NB4 (cell line): ENCODE data around the gene TNFAIP8.
"Not testable (repeated sequence)": the region's sequence is repeated elsewhere in the genome, so short reads cannot be mapped to it uniquely, and the experiment has no call there.

Experiments
- DNase-seq: peaks from one replicate; pipeline ENCODE4 v3.0.0; 2010; ENCODE audit warnings: low read depth
- H3K4me3 ChIP-seq: one replicate; pipeline ENCODE4 v1.5.1; 2011; ENCODE audit warnings: mild to moderate bottlenecking, low read depth, low read length, moderate library complexity
- MYC ChIP-seq: IDR thresholded peaks from 2 replicates; pipeline ENCODE4 v1.6.1; 2011; ENCODE audit warnings: low read depth, low read length
- POLR2A ChIP-seq: IDR thresholded peaks from 2 replicates; pipeline ENCODE4 v1.6.1; 2011; ENCODE audit warnings: mild to moderate bottlenecking; ENCODE audit not compliant: insufficient read length; ENCODE audit errors: extremely low read depth
- TF ChIP-seq, protein P1 (sequence below): IDR thresholded peaks from 2 replicates; pipeline ENCODE4 v1.6.1; 2011; ENCODE audit warnings: low read depth, low read length
- TF ChIP-seq, protein P2 (sequence below): IDR thresholded peaks from one replicate; pipeline ENCODE4 v1.5.1; 2012; ENCODE audit warnings: low read depth, low read length

The TNFAIP8 gene

GRCh38 chr5:119412279-119413227 is 56.7 kb downstream of the TNFAIP8 start:
- DNase-seq = no peak
- peak; percentile 2; the same call in 1 of the 2 replicates for TF ChIP-seq MYC
- TF ChIP-seq, protein P1, sequence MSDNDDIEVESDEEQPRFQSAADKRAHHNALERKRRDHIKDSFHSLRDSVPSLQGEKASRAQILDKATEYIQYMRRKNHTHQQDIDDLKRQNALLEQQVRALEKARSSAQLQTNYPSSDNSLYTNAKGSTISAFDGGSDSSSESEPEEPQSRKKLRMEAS = no peak
- H3K4me3 ChIP-seq = no peak overlapping the region

GRCh38 chr5:119414124-119414734 is 58.4 kb downstream of the TNFAIP8 start:
- peak; percentile 75 for DNase-seq
- H3K4me3 ChIP-seq = not testable (repeated sequence)

DNA sequence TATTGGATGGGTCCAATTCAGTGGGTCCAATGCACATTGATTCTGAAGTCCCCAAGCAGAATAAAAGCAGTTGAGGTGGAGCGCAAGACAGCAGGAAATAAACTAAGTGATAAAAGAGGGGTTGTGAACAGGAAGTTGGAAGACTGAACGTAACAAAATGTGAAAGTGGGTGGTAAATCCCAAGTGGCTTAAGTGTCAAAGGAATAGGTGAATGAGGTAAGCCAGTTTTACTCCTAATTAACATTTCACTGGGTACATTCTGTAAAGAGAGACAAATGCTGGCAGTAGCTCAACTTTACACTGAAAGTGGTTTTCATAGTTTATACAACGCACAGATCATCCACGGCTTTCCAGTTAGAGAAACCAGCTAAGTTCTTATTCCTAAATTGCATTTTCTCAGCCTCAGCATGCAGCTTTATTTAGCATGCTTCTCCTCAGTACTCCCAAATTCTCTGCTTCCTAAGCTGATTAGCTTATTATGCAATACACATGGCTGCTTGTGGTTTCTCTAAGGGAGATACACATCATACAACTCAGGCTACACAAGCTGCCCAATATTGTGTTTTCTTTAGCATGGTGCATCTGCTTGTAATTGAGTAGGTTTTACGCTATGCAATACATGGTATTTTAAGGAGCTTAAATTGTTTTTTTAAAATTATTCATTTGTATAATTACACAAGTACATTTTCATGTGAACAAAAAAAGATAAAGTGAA is 62.2 kb downstream of the TNFAIP8 start:
- peak; percentile 74 for TF ChIP-seq POLR2A
- peak; percentile 61 for TF ChIP-seq MYC
- TF ChIP-seq, protein P2, sequence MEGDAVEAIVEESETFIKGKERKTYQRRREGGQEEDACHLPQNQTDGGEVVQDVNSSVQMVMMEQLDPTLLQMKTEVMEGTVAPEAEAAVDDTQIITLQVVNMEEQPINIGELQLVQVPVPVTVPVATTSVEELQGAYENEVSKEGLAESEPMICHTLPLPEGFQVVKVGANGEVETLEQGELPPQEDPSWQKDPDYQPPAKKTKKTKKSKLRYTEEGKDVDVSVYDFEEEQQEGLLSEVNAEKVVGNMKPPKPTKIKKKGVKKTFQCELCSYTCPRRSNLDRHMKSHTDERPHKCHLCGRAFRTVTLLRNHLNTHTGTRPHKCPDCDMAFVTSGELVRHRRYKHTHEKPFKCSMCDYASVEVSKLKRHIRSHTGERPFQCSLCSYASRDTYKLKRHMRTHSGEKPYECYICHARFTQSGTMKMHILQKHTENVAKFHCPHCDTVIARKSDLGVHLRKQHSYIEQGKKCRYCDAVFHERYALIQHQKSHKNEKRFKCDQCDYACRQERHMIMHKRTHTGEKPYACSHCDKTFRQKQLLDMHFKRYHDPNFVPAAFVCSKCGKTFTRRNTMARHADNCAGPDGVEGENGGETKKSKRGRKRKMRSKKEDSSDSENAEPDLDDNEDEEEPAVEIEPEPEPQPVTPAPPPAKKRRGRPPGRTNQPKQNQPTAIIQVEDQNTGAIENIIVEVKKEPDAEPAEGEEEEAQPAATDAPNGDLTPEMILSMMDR = no peak
- TF ChIP-seq, protein P1 = peak; percentile 39
- DNase-seq = peak; percentile 72
- H3K4me3 ChIP-seq = no peak overlapping the region

GRCh38 chr5:119418606-119419100 is 62.8 kb downstream of the TNFAIP8 start:
- H3K4me3 ChIP-seq = no peak overlapping the region
- TF ChIP-seq, protein P1 = no peak
- no peak for TF ChIP-seq MYC
- TF ChIP-seq, protein P2 = no peak
- TF ChIP-seq POLR2A = no peak
- DNase-seq = peak; percentile 44

DNA sequence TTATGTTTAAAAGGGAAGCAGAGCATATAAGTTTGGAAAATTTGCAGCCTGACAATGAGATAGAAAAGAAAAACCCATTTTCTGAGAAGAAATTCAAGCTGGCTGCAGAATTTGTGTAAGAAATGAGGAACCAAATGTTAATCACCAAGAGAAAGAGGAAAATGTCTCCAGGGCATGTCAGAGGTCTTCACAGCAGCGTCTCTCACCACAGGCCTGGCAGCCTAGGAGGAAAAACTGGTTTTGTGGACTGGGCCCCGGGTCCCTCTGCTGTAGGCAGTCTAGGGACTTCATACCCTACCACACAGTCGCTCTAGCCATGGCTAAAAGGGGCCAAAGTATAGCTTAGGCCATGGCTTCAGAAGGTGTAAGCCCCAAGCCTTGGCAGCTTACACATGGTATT is 64.3 kb downstream of the TNFAIP8 start:
- TF ChIP-seq POLR2A (no peak), MYC (no peak)
- TF ChIP-seq, protein P1 = no peak
- TF ChIP-seq, protein P2 = no peak
- H3K4me3 ChIP-seq = no peak overlapping the region
- peak; percentile 74 for DNase-seq

GRCh38 chr5:119426057-119426456 is 70.2 kb downstream of the TNFAIP8 start:
- no peak overlapping the region for H3K4me3 ChIP-seq
- TF ChIP-seq, protein P2 = no peak
- TF ChIP-seq MYC (no peak), POLR2A (no peak)
- TF ChIP-seq, protein P1 = no peak
- peak; percentile 35 for DNase-seq
